GM12873 (cell line): Measurements from ENCODE around the gene NHSL2.

Experiments used
- TF ChIP-seq, protein P1 (sequence below): IDR thresholded peaks from 2 replicates; pipeline ENCODE4 v1.5.1; 2012; ENCODE audit warnings: low read depth, mild to moderate bottlenecking, moderate library complexity, low read length, control low read depth; ENCODE audit not compliant: insufficient read depth; ENCODE audit errors: missing control alignments

NHSL2 gene

DNA sequence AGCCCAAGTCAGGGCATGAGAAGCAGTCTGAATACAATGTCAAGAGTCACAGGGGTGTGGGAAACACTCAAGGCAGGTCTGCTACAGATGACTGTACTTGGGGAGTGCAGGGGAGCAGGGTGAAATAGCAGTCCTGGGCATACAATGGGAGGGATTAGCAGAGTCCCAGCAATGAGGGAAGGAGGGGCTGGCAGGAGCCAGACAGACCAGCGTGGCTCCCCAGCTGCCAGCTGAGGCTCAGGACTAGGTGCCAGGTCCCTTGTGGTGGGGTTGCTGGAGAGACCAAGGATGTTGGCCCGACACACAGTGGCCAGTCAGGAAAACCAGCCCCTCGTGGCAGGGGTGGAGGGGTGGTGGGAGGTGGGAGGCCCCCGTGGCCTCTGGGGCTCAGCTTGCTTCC lies 134.5 kb downstream of the NHSL2 start:
- TF ChIP-seq, protein P1, sequence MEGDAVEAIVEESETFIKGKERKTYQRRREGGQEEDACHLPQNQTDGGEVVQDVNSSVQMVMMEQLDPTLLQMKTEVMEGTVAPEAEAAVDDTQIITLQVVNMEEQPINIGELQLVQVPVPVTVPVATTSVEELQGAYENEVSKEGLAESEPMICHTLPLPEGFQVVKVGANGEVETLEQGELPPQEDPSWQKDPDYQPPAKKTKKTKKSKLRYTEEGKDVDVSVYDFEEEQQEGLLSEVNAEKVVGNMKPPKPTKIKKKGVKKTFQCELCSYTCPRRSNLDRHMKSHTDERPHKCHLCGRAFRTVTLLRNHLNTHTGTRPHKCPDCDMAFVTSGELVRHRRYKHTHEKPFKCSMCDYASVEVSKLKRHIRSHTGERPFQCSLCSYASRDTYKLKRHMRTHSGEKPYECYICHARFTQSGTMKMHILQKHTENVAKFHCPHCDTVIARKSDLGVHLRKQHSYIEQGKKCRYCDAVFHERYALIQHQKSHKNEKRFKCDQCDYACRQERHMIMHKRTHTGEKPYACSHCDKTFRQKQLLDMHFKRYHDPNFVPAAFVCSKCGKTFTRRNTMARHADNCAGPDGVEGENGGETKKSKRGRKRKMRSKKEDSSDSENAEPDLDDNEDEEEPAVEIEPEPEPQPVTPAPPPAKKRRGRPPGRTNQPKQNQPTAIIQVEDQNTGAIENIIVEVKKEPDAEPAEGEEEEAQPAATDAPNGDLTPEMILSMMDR, result no peak

- TF ChIP-seq, protein P1, result no peak
Measured at GRCh38 chrX:72045552-72046277, 135.1 kb downstream of the NHSL2 start.

DNA sequence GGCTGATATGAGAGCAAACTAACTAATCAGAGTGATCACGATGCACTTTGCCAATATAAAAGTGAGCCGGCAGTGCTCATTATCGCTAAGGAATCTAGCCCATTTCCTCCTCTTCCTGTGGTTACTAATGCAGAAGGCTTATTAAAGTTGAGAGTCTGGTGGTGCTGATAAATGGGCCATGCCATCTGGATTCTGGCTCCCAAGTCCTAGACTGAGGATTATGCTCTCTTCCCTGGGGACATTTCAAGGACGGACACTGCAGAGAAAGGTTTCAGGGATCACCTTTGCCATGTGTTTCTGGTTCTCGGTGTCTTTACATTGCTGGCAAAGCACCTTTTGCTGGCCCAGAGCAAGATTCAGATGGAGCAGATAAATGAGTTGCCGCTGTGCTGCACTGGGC lies 135.8 kb downstream of the NHSL2 start:
- TF ChIP-seq, protein P1, result no peak

DNA sequence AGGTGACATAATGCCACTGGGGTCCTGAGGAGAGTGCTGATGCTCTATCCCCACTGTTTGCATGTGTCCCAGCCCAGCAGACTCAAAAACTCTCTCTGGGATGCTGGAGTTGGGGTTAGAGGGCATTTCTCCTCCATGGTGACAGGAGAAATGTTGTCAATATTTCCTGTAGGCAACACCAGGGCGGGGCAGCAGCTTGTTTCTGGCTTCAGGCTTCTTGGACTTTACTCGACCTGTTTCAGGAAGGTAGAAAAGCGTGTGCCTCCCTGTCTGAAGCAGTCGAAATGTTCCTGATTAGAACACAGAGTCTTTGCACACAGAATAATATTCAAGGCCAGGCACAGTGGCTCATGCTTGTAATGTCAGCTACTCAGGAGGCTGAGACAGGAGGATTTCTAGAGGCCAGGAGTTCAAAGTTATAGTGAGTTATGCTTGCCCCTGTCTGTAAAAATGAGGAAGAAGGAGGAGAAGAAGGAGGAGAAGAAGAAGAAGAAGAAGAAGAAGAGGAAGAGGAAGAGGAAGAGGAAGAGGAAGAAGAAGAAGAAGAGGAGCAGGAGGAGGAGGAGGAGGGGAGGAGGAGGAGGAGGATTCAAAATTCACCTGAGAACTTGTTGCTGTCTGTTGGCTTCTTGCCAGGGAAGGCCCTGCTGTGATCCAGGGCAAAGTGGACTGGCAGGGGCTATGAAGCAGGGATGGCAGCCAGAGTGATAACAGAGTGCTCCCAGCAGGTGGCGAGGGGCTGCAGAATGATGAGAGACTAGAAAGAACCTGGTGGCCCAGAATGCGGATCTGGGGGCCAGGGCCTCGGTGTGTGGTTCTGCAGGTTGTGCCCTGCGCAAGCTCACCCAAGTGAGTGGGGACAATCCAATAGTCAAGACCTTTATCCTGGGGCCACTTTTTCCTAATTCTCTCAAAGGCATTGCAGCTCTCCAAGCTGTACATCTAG lies 138.1 kb downstream of the NHSL2 start:
- TF ChIP-seq, protein P1, result peak; percentile 20

DNA sequence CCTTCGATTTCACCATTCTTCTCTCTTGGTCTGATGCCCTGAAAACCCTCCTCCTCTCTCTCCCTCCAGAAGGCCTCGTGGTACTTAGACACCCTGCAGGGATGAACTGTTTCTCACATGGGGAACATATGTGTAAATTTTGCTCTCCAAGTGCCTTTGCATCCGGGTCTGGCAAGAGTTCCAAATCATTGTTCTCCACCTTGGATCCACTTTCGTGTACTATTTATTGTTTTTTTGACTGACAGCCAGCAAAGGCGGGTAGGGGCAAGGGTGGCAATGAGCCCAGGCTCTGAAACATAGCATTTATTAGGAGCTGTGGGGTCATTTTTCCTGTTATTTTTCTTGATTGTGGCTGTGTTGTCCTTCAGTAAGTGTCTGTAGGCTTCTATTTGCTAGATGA lies 139.4 kb downstream of the NHSL2 start:
- TF ChIP-seq, protein P1, result no peak

DNA sequence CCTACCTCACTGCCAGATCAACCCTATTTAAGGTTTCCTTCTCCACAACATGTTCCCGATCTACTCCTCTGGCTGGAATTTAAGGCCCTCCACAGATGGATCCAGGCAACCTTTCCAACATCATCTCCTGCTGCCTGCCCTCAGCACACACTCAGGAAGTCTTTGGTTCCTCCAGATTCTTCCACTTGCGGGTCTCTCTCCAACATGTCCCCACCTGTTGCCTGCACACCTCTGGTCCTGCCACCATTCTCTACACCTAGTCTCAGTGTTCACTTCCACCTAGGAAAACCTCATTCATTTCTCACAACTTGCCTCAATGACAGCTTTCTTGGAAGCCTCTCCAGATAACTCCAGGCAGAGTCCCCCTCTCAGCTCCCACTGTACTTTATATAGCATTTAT lies 140.9 kb downstream of the NHSL2 start:
- TF ChIP-seq, protein P1, result no peak

- TF ChIP-seq, protein P1, result no peak
Measured at GRCh38 chrX:72052415-72053090, 141.9 kb downstream of the NHSL2 start.
